Fibroblast of skin of right quadriceps (primary cell): ENCODE measurements around the gene CPEB3.
"Not testable (repeated sequence)": the region's sequence is repeated elsewhere in the genome, so short reads cannot be mapped to it uniquely, and the experiment has no call there.

Source experiments
- DNase-seq: peaks from one replicate; pipeline ENCODE4 v3.0.0-alpha.2; 2013

Gene CPEB3

GRCh38 chr10:92290837-92291615, at the start of gene CPEB3, which contains the start of gene MARCHF5:
Gene CPEB3, minus strand, starts transcription at chr10:92291078. Its CDS starts 50,728 bp downstream, at chr10:92240350.
Gene MARCHF5, plus strand, starts transcription at chr10:92291167. Its CDS starts 328 bp downstream, at chr10:92291495.
- peak; percentile 95 for DNase-seq

DNA sequence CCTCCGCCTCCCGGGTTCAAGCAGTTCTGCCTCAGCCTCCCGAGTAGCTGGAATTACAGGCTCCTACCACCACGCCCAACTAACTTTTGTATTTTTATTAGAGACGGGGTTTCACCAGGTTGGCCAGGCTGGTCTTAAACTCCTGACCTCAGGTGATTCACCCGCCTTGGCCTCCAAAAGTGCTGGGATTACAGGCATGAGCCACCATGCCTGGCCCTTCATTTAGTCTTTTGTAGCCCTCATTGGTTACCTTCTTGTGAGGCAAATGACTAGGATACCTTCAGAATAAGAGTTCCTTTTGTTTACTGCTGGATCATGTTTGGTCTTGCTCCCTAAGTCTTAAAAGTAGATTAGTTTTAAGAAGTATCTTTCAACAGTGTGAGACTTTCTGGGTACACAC, 39.0 kb upstream of the CPEB3 start:
- not testable (repeated sequence) for DNase-seq

DNA sequence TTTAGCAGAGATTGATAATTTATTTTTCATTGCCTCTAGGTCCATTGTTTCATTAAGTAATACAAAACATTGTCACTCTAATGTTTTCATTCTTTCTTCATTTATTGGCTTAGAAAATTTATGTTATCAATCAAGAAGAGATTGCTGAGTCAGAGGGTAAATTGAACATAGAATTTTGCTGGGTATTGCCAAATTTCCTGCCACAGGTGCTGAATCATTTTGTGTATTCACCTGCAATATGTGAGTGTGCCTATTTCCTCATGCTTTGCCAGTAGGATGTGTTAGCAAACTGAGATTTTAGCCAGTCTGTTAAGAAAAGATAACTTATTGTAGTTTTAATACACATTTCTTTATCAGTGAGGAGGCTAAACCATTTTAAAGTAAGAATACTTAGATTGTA, 38.1 kb upstream of the CPEB3 start:
- no peak for DNase-seq

DNA sequence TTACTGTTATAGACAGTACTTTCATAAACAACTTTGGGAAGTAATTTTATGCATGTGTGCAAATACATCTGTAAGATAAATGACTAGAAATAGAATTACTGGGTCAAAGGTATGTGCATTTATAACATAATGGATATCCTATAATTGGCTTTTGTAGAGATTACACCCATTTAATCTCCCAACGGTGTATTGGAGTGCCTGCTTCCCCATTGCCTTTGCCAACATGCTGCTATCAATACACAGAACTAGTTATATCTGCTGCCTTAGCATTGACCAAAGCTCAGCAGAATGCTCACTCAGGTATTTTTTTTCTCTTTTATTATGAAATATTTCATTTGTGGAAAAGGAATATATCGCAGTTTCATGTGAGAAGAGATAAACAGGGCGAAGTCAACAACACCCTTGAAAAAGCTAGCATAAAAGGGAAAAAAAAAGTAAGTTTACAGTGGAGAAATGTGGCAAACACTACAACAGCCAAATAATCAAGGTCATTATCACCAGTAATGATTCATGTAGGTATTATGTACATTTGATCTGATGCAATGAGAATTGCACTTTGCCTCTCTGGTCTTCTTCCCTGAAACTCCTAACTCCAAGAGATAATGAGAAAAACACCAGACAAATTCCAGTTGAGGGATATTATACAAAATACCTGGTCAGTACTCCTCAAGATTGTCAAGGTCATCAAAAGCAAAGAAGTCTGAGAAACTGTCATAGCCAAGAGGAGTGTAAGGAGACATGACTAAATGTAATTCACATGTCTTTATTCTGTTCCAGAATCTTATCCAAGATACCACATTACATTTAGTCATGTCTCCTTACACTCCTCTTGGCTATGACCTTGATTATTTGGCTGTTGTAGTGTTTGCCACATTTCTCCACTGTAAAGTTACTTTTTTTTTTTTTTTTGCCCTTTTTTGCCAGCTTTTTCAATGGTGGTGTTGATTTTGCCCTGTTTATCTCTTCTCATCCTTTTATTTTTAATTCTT, 36.9 kb upstream of the CPEB3 start:
- peak; percentile 20 for DNase-seq

- no peak for DNase-seq
Observed at GRCh38 chr10:92323079-92323478, 32.2 kb upstream of the CPEB3 start.

GRCh38 chr10:92316610-92317009, 25.7 kb upstream of the CPEB3 start:
- no peak for DNase-seq

DNA sequence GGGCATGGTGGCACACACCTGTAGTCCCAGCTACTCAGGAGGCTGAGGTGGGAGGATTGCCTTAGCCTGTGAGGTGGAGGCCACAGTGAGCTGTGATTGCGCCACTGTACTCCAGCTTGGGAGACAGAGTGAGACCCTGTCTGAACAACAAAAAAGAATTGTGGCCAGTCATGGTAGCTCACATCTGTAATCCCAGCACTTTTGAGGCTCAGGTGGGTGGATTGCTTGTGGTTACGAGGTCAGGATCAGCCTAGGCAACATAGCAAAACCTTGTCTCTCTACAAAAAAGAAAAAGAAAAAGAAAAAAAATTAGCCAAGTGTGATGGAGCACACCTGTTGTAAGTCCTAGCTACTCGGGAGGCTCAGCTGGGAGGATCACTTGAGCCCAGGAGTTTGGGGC, 22.9 kb upstream of the CPEB3 start:
- no peak for DNase-seq

GRCh38 chr10:92309272-92309671, 18.4 kb upstream of the CPEB3 start:
- DNase-seq, result no peak

DNA sequence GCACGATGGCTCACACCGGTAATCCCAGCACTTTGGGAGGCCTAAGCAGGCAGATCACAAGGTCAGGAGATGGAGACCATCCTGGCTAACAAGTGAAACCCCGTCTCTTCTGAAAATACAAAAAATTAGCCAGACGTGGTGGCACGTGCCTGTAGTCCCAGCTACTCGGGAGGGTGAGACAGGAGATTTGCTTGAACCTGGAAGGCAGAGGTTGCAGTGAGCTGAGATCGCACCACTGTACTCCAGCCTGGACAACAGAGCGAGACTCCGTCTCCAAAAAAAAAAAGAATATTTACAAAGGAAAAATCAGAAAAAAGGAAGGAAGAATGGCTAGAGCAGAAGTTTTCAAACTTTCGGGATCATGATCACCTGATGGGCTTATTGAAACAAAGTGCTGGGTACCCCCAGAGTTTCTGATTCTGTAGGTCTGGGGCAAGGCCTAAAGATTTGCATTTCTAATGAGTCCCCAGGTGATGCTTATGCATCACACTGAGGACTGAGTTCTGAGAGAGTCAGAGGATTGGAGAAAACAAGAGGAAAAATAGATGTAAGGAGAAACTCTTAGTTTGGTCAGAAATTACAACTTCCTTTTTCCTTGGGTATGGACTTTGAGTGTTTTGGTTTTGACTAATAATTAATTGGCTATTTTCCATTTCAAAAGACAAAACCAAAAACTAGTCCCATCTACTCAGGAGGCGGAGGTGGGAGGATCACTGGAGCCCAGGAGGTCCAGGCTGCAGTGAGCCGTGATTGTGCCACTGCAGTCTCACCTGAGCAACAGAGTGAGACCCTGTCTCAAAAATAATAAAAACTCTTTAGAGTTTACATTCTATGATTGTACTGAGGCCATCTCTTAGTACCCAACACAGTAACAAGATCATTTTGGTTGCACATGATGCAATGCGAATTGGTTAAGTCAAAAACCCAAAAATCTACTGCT, 14.5 kb upstream of the CPEB3 start:
- no peak for DNase-seq

- no peak for DNase-seq
Observed at GRCh38 chr10:92304061-92304460, 13.2 kb upstream of the CPEB3 start.

- no peak for DNase-seq
Observed at GRCh38 chr10:92303096-92303495, 12.2 kb upstream of the CPEB3 start.

DNA sequence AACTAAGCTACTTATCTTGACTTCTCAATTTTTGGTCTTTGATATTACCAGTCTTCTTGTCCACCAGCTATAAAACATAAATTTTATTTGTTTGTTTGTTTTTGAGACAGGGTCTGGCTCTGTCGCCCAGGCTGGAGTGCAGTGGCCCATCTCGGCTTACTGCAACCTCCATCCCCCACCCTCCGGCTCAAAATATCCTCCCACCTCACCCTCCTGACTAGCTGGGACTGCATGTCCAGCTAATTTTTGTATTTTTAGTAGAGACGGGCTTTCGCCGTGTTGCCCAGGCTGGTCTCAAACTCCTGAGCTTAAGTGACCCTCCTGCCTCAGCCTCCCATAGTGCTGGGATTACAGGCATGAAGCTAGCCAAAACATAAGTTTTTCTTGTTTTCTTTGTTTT, 7.6 kb upstream of the CPEB3 start:
- DNase-seq, result no peak

- DNase-seq, result peak; percentile 51
Observed at GRCh38 chr10:92291921-92292845, 1.3 kb upstream of the CPEB3 start.

DNA sequence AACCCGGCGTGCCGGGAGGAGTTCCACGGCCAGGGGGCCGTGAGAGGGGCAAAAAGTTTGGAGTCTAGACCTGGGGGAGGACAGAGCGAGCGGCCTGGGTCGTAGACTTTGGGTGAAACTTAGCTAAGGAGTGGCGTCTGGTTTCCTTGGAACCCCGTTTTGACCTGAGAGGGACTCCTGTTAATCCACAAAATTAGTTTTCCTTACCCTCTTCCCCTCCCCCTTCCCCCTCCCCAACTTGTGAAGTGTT, 663 bp upstream of the CPEB3 start:
- no peak for DNase-seq

GRCh38 chr10:92290076-92290836, 622 bp downstream of the CPEB3 start:
- peak; percentile 25 for DNase-seq

- no peak for DNase-seq
Observed at GRCh38 chr10:92284112-92284704, 6.7 kb downstream of the CPEB3 start.

- peak; percentile 3 for DNase-seq
Observed at GRCh38 chr10:92278996-92279696, 11.7 kb downstream of the CPEB3 start.

DNA sequence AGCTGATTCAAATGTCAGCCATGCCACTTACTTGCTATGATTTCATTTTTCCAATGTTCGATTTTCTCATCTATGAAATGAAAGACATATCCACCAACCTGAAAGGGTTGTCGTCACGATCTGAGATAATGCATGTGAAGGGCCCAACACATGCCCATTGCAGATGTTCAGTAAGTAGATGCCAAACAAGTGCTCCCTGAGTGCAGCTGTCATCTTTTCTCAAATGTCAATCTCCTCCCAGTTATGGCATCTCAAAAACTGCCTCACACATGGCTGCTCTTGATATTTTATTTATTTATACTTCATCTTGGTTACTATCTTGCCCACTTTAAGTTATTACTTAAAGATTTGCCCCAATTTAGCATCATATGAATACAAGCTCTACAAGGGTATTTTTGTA, 16.8 kb downstream of the CPEB3 start:
- DNase-seq, result no peak

DNA sequence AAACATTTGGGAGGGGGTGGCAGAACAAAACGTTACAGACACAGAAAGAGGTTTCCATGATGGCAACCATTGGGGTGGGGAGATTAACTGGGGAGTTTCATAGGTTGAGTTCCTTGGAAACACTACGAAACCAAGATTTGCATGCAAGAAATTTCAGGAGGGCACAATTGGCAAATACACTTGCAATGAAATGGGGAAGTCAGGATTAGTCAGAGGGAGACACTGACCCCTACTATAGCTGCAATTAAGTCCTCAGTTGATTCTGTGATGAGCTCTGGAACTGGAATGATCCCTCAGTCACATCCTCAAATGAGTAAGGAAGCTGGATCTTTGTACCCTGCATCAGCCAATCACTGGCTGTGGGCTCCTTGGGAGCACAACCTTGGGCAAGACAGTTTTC, 22.1 kb downstream of the CPEB3 start:
- DNase-seq, result no peak

DNA sequence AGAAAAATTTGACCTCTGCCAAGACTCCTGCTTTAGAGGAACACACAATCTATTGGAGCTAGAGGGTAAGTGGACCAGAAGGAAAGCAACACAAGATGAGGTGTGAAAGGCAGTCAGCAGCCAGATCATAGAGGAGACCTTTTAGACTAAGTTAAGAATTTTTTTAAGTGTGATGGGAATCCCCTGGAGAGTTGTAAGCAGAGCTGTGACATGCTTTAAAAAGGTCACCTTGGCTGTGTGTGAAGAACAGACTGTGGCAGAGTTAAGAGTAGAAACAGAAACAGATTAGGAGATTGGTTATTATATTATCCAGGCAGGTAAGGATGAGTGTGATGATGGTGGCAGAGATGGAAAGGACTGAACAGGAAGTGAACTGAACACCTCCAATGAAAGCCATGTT, 23.5 kb downstream of the CPEB3 start:
- DNase-seq, result no peak
